GM12892 (cell line): ENCODE measurements around the gene POLR1F.

Experiments used
- POLR2A ChIP-seq: IDR thresholded peaks from 2 replicates; pipeline ENCODE4 v1.6.1; 2011; ENCODE audit warnings: low read depth, low read length, control low read depth
- POLR2AphosphoS5 ChIP-seq: IDR thresholded peaks from 2 replicates; pipeline ENCODE4 v1.6.1; 2011; ENCODE audit warnings: low read depth, low read length, control low read depth
- TAF1 ChIP-seq: IDR thresholded peaks from 2 replicates; pipeline ENCODE4 v1.6.1; 2011; ENCODE audit warnings: low read depth, mild to moderate bottlenecking, control low read depth, low read length, borderline replicate concordance

- no peak for TF ChIP-seq POLR2A
- no peak for TF ChIP-seq POLR2AphosphoS5
- no peak for TF ChIP-seq TAF1
These were observed 7.9 kb downstream of the POLR1F start for GRCh38 chr7:19700936-19701335.
